IPS-NIHi7 (cell line): ENCODE measurements around the gene ZNF716.
"Not testable (repeated sequence)": the region's sequence is repeated elsewhere in the genome, so short reads cannot be mapped to it uniquely, and the experiment has no call there.

Experiments used
- DNase-seq: peaks from one replicate; pipeline ENCODE4 v3.0.0; 2012; ENCODE audit warnings: mixed read lengths; ENCODE audit errors: extremely low spot score

Gene ZNF716

GRCh38 chr7:57425969-57426628 lies 23.9 kb upstream of the ZNF716 start:
- DNase-seq: no peak

- no peak for DNase-seq
Measured at GRCh38 chr7:57426629-57427003, 23.4 kb upstream of the ZNF716 start.

GRCh38 chr7:57427146-57427545 lies 22.8 kb upstream of the ZNF716 start:
- DNase-seq: no peak

- no peak for DNase-seq
Measured at GRCh38 chr7:57427594-57427993, 22.4 kb upstream of the ZNF716 start.

GRCh38 chr7:57432583-57432982 lies 17.4 kb upstream of the ZNF716 start:
- DNase-seq: no peak

GRCh38 chr7:57437581-57437980 lies 12.4 kb upstream of the ZNF716 start:
- DNase-seq: no peak

GRCh38 chr7:57438244-57438643 lies 11.7 kb upstream of the ZNF716 start:
- no peak for DNase-seq

- DNase-seq: no peak
Measured at GRCh38 chr7:57443567-57443966, 6.4 kb upstream of the ZNF716 start.

GRCh38 chr7:57469186-57469828 lies 19.3 kb downstream of the ZNF716 start:
- DNase-seq: not testable (repeated sequence)

GRCh38 chr7:57480304-57480703 lies 30.3 kb downstream of the ZNF716 start:
- not testable (repeated sequence) for DNase-seq

- DNase-seq: not testable (repeated sequence)
Measured at GRCh38 chr7:57485022-57485421, 35.0 kb downstream of the ZNF716 start.

- no peak for DNase-seq
Measured at GRCh38 chr7:57487957-57488356, 38.0 kb downstream of the ZNF716 start.

GRCh38 chr7:57495111-57495510 lies 45.1 kb downstream of the ZNF716 start:
- DNase-seq: not testable (repeated sequence)

- DNase-seq: no peak
Measured at GRCh38 chr7:57496395-57496794, 46.4 kb downstream of the ZNF716 start.

GRCh38 chr7:57505176-57505575 lies 55.2 kb downstream of the ZNF716 start:
- DNase-seq: no peak
